ENCODE results near the gene C16orf46. TPM values are rescaled to one million over a fixed set of nuclear protein-coding genes. Genes with fewer than 3 reads are reported as not detected.

C16orf46 gene
- total and polyA plus RNA-seq, 12 donors = 0.17 to 6.0 (median 0.59) TPM; not detected in 3

DNA sequence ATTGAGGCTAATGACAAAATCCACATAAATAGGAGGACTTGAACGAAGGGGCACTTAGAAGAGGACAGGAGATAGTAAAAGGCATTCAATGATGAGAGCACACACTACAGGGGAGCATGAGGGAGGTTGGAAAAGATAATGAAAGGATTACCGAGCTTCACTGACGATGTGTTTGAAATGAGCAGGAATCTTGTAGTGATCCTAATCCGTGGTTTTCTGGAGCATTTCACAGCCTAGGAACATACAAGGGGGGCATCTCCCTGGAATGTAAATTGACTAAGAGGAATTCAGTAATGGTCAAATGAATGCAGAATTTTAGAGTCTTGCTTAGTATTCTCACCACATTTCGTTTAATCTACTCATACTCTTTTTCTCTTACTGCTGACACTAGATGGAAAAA is 36.2 kb downstream of the C16orf46 start:
- Histone ChIP-seq H3K27me3 (no peaks in the 10 kb centered on the region), H3K9me3 (replicated peaks in 1 of 3) (no peaks in the 10 kb centered on the region), H3K4me1 (replicated peaks in 1 of 2) (peaks cover 9 to 17% of the 10 kb centered on the region in 2 donors), H3K4me3 (no peak overlapping the region), H3K27ac (no peak overlapping the region), H3K36me3 (replicated peaks in 1 of 2) (peaks cover 0 to 43% of the 10 kb centered on the region in 2 donors)
- no peak for DNase-seq
- TF ChIP-seq, protein P1, sequence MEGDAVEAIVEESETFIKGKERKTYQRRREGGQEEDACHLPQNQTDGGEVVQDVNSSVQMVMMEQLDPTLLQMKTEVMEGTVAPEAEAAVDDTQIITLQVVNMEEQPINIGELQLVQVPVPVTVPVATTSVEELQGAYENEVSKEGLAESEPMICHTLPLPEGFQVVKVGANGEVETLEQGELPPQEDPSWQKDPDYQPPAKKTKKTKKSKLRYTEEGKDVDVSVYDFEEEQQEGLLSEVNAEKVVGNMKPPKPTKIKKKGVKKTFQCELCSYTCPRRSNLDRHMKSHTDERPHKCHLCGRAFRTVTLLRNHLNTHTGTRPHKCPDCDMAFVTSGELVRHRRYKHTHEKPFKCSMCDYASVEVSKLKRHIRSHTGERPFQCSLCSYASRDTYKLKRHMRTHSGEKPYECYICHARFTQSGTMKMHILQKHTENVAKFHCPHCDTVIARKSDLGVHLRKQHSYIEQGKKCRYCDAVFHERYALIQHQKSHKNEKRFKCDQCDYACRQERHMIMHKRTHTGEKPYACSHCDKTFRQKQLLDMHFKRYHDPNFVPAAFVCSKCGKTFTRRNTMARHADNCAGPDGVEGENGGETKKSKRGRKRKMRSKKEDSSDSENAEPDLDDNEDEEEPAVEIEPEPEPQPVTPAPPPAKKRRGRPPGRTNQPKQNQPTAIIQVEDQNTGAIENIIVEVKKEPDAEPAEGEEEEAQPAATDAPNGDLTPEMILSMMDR (IDR thresholded peaks at IDR 0.05) = no peak
- TF ChIP-seq POLR2A (IDR thresholded peaks at IDR 0.05) = no peak
- 90 to 92% (median 91%) methylated on average over 5 of the region's 5 CpGs for WGBS, 4 donors
- intact Hi-C loops (cut with DNase I) = no loop called here

- intact Hi-C loops (cut with DNase I) = no loop called here
- H3K27me3 ChIP-seq = no peaks in the 10 kb centered on the region
- peaks cover 9 to 20% of the 10 kb centered on the region in 2 donors for H3K4me1 ChIP-seq (replicated peaks in 1 of 2)
- H3K27ac ChIP-seq = no peak overlapping the region
- H3K4me3 ChIP-seq = no peak overlapping the region
- H3K9me3 ChIP-seq (replicated peaks in 1 of 3) = no peaks in the 10 kb centered on the region
- DNase-seq = no peak
- no peak for TF ChIP-seq POLR2A (IDR thresholded peaks at IDR 0.05)
- TF ChIP-seq, protein P1 (IDR thresholded peaks at IDR 0.05) = no peak
- WGBS, 4 donors = 87 to 98% (median 94%) methylated on average over 2 of the region's 2 CpGs
- peaks cover 0 to 38% of the 10 kb centered on the region in 2 donors for H3K36me3 ChIP-seq (replicated peaks in 1 of 2)
These were observed 36.9 kb downstream of the C16orf46 start for GRCh38 chr16:81040131-81040530.

DNA sequence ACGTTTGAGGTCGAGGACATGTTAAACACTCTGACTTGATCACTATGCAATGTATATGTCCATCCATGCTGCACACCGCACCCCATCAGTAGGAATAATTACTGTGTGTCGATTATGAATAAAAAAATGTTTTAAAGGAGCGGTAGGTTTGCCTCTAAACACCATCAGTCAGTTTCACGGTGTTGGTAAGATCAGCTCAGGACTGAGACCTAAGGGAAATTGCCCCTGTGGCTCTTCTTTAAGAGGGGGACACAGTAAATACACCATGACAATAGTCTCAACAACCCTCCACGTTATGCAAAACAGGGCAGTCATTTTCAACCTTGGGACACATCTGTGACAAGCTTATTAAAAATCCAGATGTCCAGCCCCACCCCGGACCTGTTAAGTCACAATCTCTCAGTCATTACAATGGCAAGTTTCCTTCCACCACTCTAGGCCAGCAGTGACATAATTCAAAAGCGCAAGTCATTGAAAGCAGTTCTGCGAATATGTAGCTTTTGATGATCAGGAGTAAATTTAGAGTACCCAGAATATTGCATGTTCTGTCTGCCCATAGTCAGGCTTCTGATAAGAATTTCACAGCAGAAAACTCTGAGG is 40.2 kb downstream of the C16orf46 start:
- Histone ChIP-seq H3K4me1 (replicated peaks in 1 of 2) (peaks cover 9 to 20% of the 10 kb centered on the region in 2 donors), H3K27me3 (no peaks in the 10 kb centered on the region), H3K27ac (no peak overlapping the region), H3K4me3 (peak overlapping the region in 3 of 4 donors; percentile 19 to 98 (median 43)), H3K9me3 (replicated peaks in 1 of 3) (no peaks in the 10 kb centered on the region), H3K36me3 (replicated peaks in 1 of 2) (peaks cover 0 to 6% of the 10 kb centered on the region in 2 donors)
- 28 to 35% (median 33%) methylated on average over 10 of the region's 10 CpGs for WGBS, 4 donors
- intact Hi-C loops (cut with DNase I) = loop anchor here (5.0 to 10.0 kb wide), 2 partner anchors 58 to 700 kb away; partner anchors contain the start of gene GCSH (in 1 of the 2)
- peak in 1 of 7 donors; percentile 5 for DNase-seq
- TF ChIP-seq, protein P1 (IDR thresholded peaks at IDR 0.05) = no peak
- TF ChIP-seq POLR2A (IDR thresholded peaks at IDR 0.05) = no peak

GRCh38 chr16:81035975-81036750 is 40.9 kb downstream of the C16orf46 start:
- H3K4me1 ChIP-seq (replicated peaks in 1 of 2) = peaks cover 9 to 20% of the 10 kb centered on the region in 2 donors
- peak overlapping the region in 3 of 5 donors; percentile 68 to 94 (median 78) for H3K27ac ChIP-seq
- intact Hi-C loops (cut with DNase I) = loop anchor here (5.0 to 10.0 kb wide), 2 partner anchors 59 to 701 kb away; partner anchors contain the start of gene GCSH (in 1 of the 2)
- 0 to 6% (median 0%) methylated on average over 3 to 80 of the region's 80 CpGs for WGBS, 4 donors
- H3K36me3 ChIP-seq (replicated peaks in 1 of 2) = no peaks in the 10 kb centered on the region
- peak overlapping the region in 3 of 4 donors; percentile 19 to 98 (median 43) for H3K4me3 ChIP-seq
- H3K9me3 ChIP-seq (replicated peaks in 1 of 3) = no peaks in the 10 kb centered on the region
- TF ChIP-seq, protein P1 (IDR thresholded peaks at IDR 0.05) = no peak
- TF ChIP-seq POLR2A (IDR thresholded peaks at IDR 0.05) = no peak
- H3K27me3 ChIP-seq = no peaks in the 10 kb centered on the region
- peak; percentile 23 to 57 (median 38) for DNase-seq
